H9 (cell line): Measurements from ENCODE around the gene GATA3. TPM values are rescaled to one million over a fixed set of nuclear protein-coding genes. Genes with fewer than 3 reads are reported as not detected.

ENCODE experiments used
- DNase-seq: peaks from one replicate; pipeline ENCODE4 v3.0.0-alpha.2; 2017
- H2AFZ ChIP-seq: one replicate; pipeline ENCODE4 v1.6.1; 2013; ENCODE audit warnings: mild to moderate bottlenecking, low read length, control low read depth, moderate library complexity
- H2AK5ac ChIP-seq: 2 replicates; pipeline ENCODE4 v1.6.1; 2013; ENCODE audit warnings: low read length, control low read depth, mixed read lengths; ENCODE audit not compliant: insufficient read length
- H2BK120ac ChIP-seq: one replicate; pipeline ENCODE4 v1.6.1; 2013; ENCODE audit warnings: low read depth, mild to moderate bottlenecking, low read length, control low read depth, inconsistent platforms; ENCODE audit not compliant: poor library complexity, severe bottlenecking
- H2BK12ac ChIP-seq: 2 replicates; pipeline ENCODE4 v1.6.1; 2013; ENCODE audit warnings: low read length, control low read depth, mixed read lengths, low read depth; ENCODE audit not compliant: insufficient read length
- H2BK15ac ChIP-seq: 2 replicates; pipeline ENCODE4 v1.6.1; 2013; ENCODE audit warnings: low read depth, low read length, control low read depth
- H2BK20ac ChIP-seq: one replicate; pipeline ENCODE4 v1.6.1; 2013; ENCODE audit warnings: low read depth, mild to moderate bottlenecking, low read length, control low read depth, inconsistent platforms; ENCODE audit not compliant: poor library complexity, severe bottlenecking
- H2BK5ac ChIP-seq: 2 replicates; pipeline ENCODE4 v1.6.1; 2013; ENCODE audit warnings: low read length, control low read depth, mixed read lengths; ENCODE audit not compliant: insufficient read length
- H3K14ac ChIP-seq: 2 replicates; pipeline ENCODE4 v1.6.1; 2013; ENCODE audit warnings: low read length, control low read depth; ENCODE audit not compliant: insufficient read depth
- H3K18ac ChIP-seq: 2 replicates; pipeline ENCODE4 v1.6.1; 2013; ENCODE audit warnings: low read depth, mild to moderate bottlenecking, mixed read lengths, low read length, control low read depth; ENCODE audit not compliant: insufficient read length
- H3K23ac ChIP-seq: 2 replicates; pipeline ENCODE4 v1.6.1; 2013; ENCODE audit warnings: low read length, control low read depth, mixed read lengths, low read depth; ENCODE audit not compliant: insufficient read length
- H3K23me2 ChIP-seq: 2 replicates; pipeline ENCODE4 v1.6.1; 2013; ENCODE audit warnings: low read depth, mild to moderate bottlenecking, mixed read lengths, low read length, control low read depth; ENCODE audit not compliant: insufficient read length, poor library complexity, severe bottlenecking
- H3K27ac ChIP-seq: 2 replicates; pipeline ENCODE4 v1.5.1; 2013; ENCODE audit warnings: low read length, control low read depth, mixed read lengths, low read depth; ENCODE audit not compliant: insufficient read length
- H3K27me3 ChIP-seq: 2 replicates; pipeline ENCODE4 v1.6.1; 2013; ENCODE audit warnings: low read length, control low read depth, inconsistent platforms; ENCODE audit not compliant: insufficient read depth
- H3K4ac ChIP-seq: 2 replicates; pipeline ENCODE4 v1.6.1; 2013; ENCODE audit warnings: low read depth, mild to moderate bottlenecking, control low read depth, inconsistent platforms, low read length, moderate library complexity
- H3K4me1 ChIP-seq: 2 replicates; pipeline ENCODE4 v1.6.1; 2013; ENCODE audit warnings: low read length, control low read depth, inconsistent platforms; ENCODE audit not compliant: insufficient read depth
- H3K4me2 ChIP-seq: 2 replicates; pipeline ENCODE4 v1.6.1; 2013; ENCODE audit warnings: low read length, control low read depth, mixed read lengths; ENCODE audit not compliant: insufficient read length, insufficient read depth
- H3K56ac ChIP-seq: 2 replicates; pipeline ENCODE4 v1.6.1; 2013; ENCODE audit warnings: low read depth, mild to moderate bottlenecking, mixed read lengths, low read length, control low read depth; ENCODE audit not compliant: insufficient read length
- H3K79me1 ChIP-seq: 2 replicates; pipeline ENCODE4 v1.6.1; 2013; ENCODE audit warnings: low read depth, mild to moderate bottlenecking, moderate library complexity, low read length, control low read depth, inconsistent platforms; ENCODE audit not compliant: insufficient read depth, poor library complexity, severe bottlenecking
- H3K79me2 ChIP-seq: 2 replicates; pipeline ENCODE4 v1.6.1; 2013; ENCODE audit warnings: low read length, control low read depth, inconsistent platforms; ENCODE audit not compliant: insufficient read depth
- H3K9ac ChIP-seq: 2 replicates; pipeline ENCODE4 v1.6.1; 2013; ENCODE audit warnings: low read length, control low read depth, mixed read lengths; ENCODE audit not compliant: insufficient read length; ENCODE audit errors: extremely low read depth
- H3K9me3 ChIP-seq: one replicate; pipeline ENCODE4 v1.6.1; 2013; ENCODE audit warnings: low read depth, low read length, inconsistent platforms; ENCODE audit not compliant: control insufficient read depth
- H3T11ph ChIP-seq: one replicate; pipeline ENCODE4 v1.6.1; 2013; ENCODE audit warnings: mild to moderate bottlenecking, low read length, control low read depth, inconsistent platforms
- H4K20me1 ChIP-seq: one replicate; pipeline ENCODE4 v1.6.1; 2013; ENCODE audit not compliant: control insufficient read depth, insufficient read length, insufficient read depth
- H4K5ac ChIP-seq: 2 replicates; pipeline ENCODE4 v1.6.1; 2013; ENCODE audit warnings: low read depth, mild to moderate bottlenecking, mixed read lengths, low read length, control low read depth; ENCODE audit not compliant: insufficient read length
- H4K8ac ChIP-seq: replicated peaks from 2 replicates; pipeline ENCODE4 v1.6.1; 2013; ENCODE audit warnings: low read length, control low read depth, mixed read lengths, low read depth; ENCODE audit not compliant: insufficient read length
- H4K91ac ChIP-seq: 2 replicates; pipeline ENCODE4 v1.6.1; 2013; ENCODE audit warnings: low read depth, mild to moderate bottlenecking, moderate library complexity, mixed read lengths, low read length, control low read depth; ENCODE audit not compliant: insufficient read length
- H3K27ac Mint-ChIP-seq, 3 experiments: 2 replicates in 2 of 3; 3 replicates in 1 of 3; pipeline ENCODE4 v1.8.0; 2020 to 2021; ENCODE audit warnings: mixed read lengths in 3 of 3, mild to moderate bottlenecking in 1 of 3, moderate library complexity in 1 of 3
- H3K27me3 Mint-ChIP-seq: 2 replicates; pipeline ENCODE4 v1.8.0; 2021; ENCODE audit warnings: low read depth, mild to moderate bottlenecking, moderate library complexity, mixed read lengths
- H3K36me3 Mint-ChIP-seq, 3 experiments: 2 replicates in 2 of 3; 3 replicates in 1 of 3; pipeline ENCODE4 v1.8.0; 2020 to 2021; ENCODE audit warnings: low read depth in 3 of 3, mixed read lengths in 3 of 3; ENCODE audit not compliant: insufficient read depth in 1 of 3
- H3K4me1 Mint-ChIP-seq, 2 experiments: 2 replicates each; pipeline ENCODE4 v1.8.0; 2020; ENCODE audit warnings: mixed read lengths in 2 of 2
- H3K4me3 Mint-ChIP-seq, 2 experiments: 2 replicates in 1 of 2; 3 replicates in 1 of 2; pipeline ENCODE4 v1.8.0; 2020 to 2021; ENCODE audit warnings: mild to moderate bottlenecking in 2 of 2, mixed read lengths in 2 of 2, moderate library complexity in 1 of 2
- H3K9me3 Mint-ChIP-seq, 2 experiments: 2 replicates in 1 of 2; 3 replicates in 1 of 2; pipeline ENCODE4 v1.8.0; 2020; ENCODE audit warnings: mild to moderate bottlenecking in 2 of 2, mixed read lengths in 2 of 2, moderate library complexity in 1 of 2
- WGBS: extraction: QIAGEN DNeasy Blood & Tissue Kit; methylation state at CpG from one replicate; pipeline ENCODE4 v1.1.7; 2013; ENCODE audit warnings: missing lambda C conversion rate, low lambda C conversion rate, mixed read lengths; ENCODE audit not compliant: insufficient read length; ENCODE audit errors: extremely low coverage; 5-methylcytosine and 5-hydroxymethylcytosine counted together
- total RNA-seq: library from RNA; stranded (reverse); gene quantifications from 2 replicates; pipeline ENCODE4 v1.2.1, GENCODE V29; 2021
- TF ChIP-seq, protein P1 (sequence below): fragments of 200-600 bp; sonication (generic); conservative IDR thresholded peaks from 3 replicates; pipeline ENCODE4 v1.8.0; 2021; ENCODE audit warnings: antibody characterized with exemption, mild to moderate bottlenecking

Gene GATA3
- total RNA-seq, 1 experiment from 2014 or later: 0.31 TPM

GRCh38 chr10:8104005-8104404 is 49.5 kb downstream of the GATA3 start:
- Histone ChIP-seq H3K14ac (no peak overlapping the region), H3K79me1 (no peaks in the 10 kb centered on the region), H2BK15ac (no peak overlapping the region), H3K4ac (no peak overlapping the region), H2BK5ac (no peak overlapping the region), H3K4me2 (no peak overlapping the region), H3T11ph (no peak overlapping the region), H3K18ac (no peak overlapping the region), H4K20me1 (no peaks in the 10 kb centered on the region), H3K9me3 (no peaks in the 10 kb centered on the region), H2BK20ac (no peak overlapping the region), H3K27me3 (no peaks in the 10 kb centered on the region), H2AK5ac (no peak overlapping the region), H2AFZ (no peak overlapping the region), H3K9ac (no peak overlapping the region), H4K8ac (no peak overlapping the region), H3K27ac (no peak overlapping the region), H3K23ac (no peak overlapping the region), H4K5ac (no peak overlapping the region), H3K56ac (no peak overlapping the region), H3K4me1 (no peaks in the 10 kb centered on the region), H3K79me2 (no peaks in the 10 kb centered on the region), H4K91ac (no peak overlapping the region), H3K23me2 (no peaks in the 10 kb centered on the region), H2BK12ac (no peak overlapping the region), H2BK120ac (no peak overlapping the region)
- Mint-ChIP-seq H3K36me3 (no peaks in the 10 kb centered on the region), H3K9me3 (peaks cover 0 to 4% of the 10 kb centered on the region in 2 experiments; a peak in 1 of 5 replicates), H3K27ac (no peak overlapping the region), H3K27me3 (peaks cover 31% of the 10 kb centered on the region), H3K4me1 (peaks cover 11 to 14% of the 10 kb centered on the region in 2 experiments), H3K4me3 (no peak overlapping the region)
- no CpG with 5 or more reads among the region's 3 CpGs for WGBS
- TF ChIP-seq, protein P1, sequence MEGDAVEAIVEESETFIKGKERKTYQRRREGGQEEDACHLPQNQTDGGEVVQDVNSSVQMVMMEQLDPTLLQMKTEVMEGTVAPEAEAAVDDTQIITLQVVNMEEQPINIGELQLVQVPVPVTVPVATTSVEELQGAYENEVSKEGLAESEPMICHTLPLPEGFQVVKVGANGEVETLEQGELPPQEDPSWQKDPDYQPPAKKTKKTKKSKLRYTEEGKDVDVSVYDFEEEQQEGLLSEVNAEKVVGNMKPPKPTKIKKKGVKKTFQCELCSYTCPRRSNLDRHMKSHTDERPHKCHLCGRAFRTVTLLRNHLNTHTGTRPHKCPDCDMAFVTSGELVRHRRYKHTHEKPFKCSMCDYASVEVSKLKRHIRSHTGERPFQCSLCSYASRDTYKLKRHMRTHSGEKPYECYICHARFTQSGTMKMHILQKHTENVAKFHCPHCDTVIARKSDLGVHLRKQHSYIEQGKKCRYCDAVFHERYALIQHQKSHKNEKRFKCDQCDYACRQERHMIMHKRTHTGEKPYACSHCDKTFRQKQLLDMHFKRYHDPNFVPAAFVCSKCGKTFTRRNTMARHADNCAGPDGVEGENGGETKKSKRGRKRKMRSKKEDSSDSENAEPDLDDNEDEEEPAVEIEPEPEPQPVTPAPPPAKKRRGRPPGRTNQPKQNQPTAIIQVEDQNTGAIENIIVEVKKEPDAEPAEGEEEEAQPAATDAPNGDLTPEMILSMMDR: no peak
- no peak for DNase-seq
